Naive thymus-derived CD8-positive, alpha-beta T cell (primary cell): Measurements from ENCODE around the gene PDCD1. TPM values are rescaled to one million over a fixed set of nuclear protein-coding genes. Genes with fewer than 3 reads are reported as not detected.
"Not testable (repeated sequence)": the region's sequence is repeated elsewhere in the genome, so short reads cannot be mapped to it uniquely, and the experiment has no call there.

Source experiments
- ATAC-seq, 2 donors: fragments of 150-1000 bp; cut with Tn5 transposase in 1 of 2; sonication (Bioruptor Pico), chemical (Tn5 transposase) in 1 of 2; 1 replicate in 1 of 2; 2 replicates in 1 of 2; pipeline ENCODE4 v1.10.0; 2021; ENCODE audit warnings: mild to moderate bottlenecking in 2 of 2, moderate library complexity in 2 of 2
- POLR2A ChIA-PET: fragments of 350-600 bp; sonication (Branson Sonifier 250); formaldehyde crosslinking; loops from one replicate; lab custom pipeline; 2021; ENCODE audit warnings: antibody characterized with exemption; lab: Charles Lee
- DNase-seq, 10 donors: peaks; one replicate each; pipeline versions ENCODE4 v3.0.0 to v3.0.0-alpha.2; 2020 to 2022
- H3K27ac Mint-ChIP-seq, 10 donors: one replicate each; pipeline ENCODE4 v1.8.0; 2020 to 2022; ENCODE audit warnings: mild to moderate bottlenecking in 10 of 10, mixed read lengths in 10 of 10, moderate library complexity in 4 of 10, inconsistent platforms in 1 of 10
- H3K27me3 Mint-ChIP-seq, 5 donors: one replicate each; pipeline ENCODE4 v1.8.0; 2021 to 2022; ENCODE audit warnings: mixed read lengths in 5 of 5
- H3K36me3 Mint-ChIP-seq, 3 donors: one replicate each; pipeline ENCODE4 v1.8.0; 2020 to 2022; ENCODE audit warnings: mixed read lengths in 3 of 3, mild to moderate bottlenecking in 2 of 3, inconsistent platforms in 1 of 3
- H3K4me1 Mint-ChIP-seq, 4 donors: one replicate each; pipeline ENCODE4 v1.8.0; 2021 to 2022; ENCODE audit warnings: mixed read lengths in 4 of 4
- H3K4me3 Mint-ChIP-seq, 10 donors: one replicate each; pipeline ENCODE4 v1.8.0; 2020 to 2022; ENCODE audit warnings: mild to moderate bottlenecking in 10 of 10, mixed read lengths in 10 of 10, moderate library complexity in 6 of 10, inconsistent platforms in 1 of 10
- H3K9me3 Mint-ChIP-seq, 9 donors: one replicate each; pipeline ENCODE4 v1.8.0; 2020 to 2022; ENCODE audit warnings: mixed read lengths in 9 of 9, mild to moderate bottlenecking in 3 of 9, inconsistent platforms in 1 of 9, moderate library complexity in 1 of 9
- polyA plus RNA-seq, 3 donors: library from polyadenylated mRNA; unstranded; fragments of 300-500 nt; fragmentation: Illumina TruSeq; gene quantifications; one replicate each; pipeline ENCODE4 v1.2.3, GENCODE V29; 2021
- total RNA-seq, 8 experiments: library from RNA in 2 of 8; stranded (reverse) in 2 of 8; gene quantifications; one replicate each; pipeline ENCODE4 v1.2.3 and lab custom pipeline; 2021 to 2026

Gene PDCD1
- total RNA-seq: under 1 TPM; 0.23 to 0.47 TPM
- 1 to 10 TPM in 1 of 3 donors, under 1 TPM in 2; 0.15 to 6.0 (median 0.60) TPM for polyA plus RNA-seq
- 0.17 to 21.4 (median 0.62) reads per million in 6 experiments for total RNA-seq (lab: John Stamatoyannopoulos, UW)

DNA sequence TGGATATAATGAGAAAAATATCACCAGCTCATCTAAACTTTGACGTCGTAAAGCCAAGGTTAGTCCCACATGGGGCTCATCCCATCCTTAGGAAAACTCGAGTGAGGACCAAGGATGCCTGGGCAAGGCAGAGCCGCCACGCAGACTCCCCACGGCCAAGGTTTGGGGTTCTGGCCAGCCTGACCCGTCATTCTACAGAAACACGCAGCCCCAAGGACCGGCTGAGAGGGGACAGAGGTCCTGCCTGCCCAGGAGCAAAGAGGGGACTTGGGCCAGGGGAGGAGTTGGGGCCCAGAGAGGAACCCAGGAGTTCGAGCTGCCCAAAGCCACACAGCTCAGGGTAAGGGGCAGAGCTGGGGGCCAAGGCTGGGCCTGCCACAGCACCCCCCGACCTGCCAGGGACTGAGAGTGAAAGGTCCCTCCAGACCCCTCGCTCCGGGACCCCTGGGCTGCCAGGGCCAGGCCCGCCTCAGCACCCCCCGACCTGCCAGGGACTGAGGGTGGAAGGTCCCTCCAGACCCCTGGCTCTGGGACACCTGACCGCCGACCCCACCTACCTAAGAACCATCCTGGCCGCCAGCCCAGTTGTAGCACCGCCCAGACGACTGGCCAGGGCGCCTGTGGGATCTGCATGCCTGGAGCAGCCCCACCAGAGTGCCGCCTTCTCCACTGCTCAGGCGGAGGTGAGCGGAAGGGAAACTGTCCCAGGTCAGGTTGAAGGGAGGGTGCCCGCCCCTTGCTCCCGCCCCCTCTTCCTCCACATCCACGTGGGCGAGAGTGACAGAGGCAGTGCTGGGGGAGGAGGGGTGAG lies at the start of gene PDCD1:
Gene PDCD1 (minus strand): TSS at position 689 of the 811 bp plus-strand sequence. CDS start 56 bp downstream, at position 633.
- DNase-seq: peak in 2 of 10 donors; percentile 31 to 34
- Mint-ChIP-seq H3K4me3 (peak within 1 kb of the TSS; percentile 73 to 93 (median 88)), H3K27ac (peak within 1 kb of the TSS; percentile 76 to 97 (median 86)), H3K9me3 (no peaks in the 10 kb centered on the region), H3K4me1 (peaks cover 10 to 35% (median 27%) of the 10 kb centered on the region in 4 donors), H3K36me3 (no peaks in the 10 kb centered on the region), H3K27me3 (peaks cover 10 to 24% (median 18%) of the 10 kb centered on the region in 5 donors)
- POLR2A ChIA-PET: no interaction called here
- peak; percentile 59 to 74 for ATAC-seq

- POLR2A ChIA-PET, DNase-seq, H3K27ac Mint-ChIP-seq, H3K4me3 Mint-ChIP-seq, H3K27me3 Mint-ChIP-seq, H3K9me3 Mint-ChIP-seq, ATAC-seq: not testable (repeated sequence)
- peaks cover 13 to 36% (median 26%) of the 10 kb centered on the region in 3 donors for H3K36me3 Mint-ChIP-seq
- peaks cover 0 to 12% (median 4%) of the 10 kb centered on the region in 4 donors for H3K4me1 Mint-ChIP-seq
Observed at GRCh38 chr2:241907831-241908230, 49.1 kb upstream of the PDCD1 start.

DNA sequence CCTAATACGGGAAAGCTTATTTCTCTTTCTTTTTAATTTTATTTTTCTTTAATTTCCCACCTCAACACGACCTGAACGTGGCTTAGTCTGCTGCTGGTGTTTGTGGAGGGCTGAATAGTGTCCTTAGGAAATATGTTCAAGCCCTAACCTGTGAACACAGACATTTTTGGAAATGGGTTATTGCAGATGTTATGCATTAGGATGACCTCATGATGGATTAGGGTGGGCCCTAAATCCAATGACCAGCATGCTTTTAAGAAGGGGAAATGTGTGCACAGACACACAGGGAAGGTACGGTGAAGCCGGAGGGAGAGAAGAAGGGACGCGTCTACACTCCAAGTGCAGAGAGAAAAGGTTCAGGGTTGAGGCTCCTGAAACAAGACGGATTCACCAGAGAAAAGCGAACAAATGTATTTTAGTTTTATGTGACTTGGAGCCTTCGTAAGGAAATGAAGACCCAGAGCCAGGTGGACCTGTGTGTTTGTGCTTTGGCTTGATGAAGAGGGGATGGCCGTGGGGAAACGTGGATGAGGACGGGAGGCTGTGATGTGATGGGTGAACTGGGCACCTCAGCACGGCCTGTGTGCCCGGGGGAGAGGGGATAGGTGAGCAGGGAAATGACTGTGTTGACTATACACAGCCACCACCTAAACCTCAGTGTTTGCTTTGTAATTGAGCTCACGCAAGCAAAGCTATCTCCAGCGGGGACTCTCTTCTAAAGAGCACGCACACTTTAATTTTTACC lies 48.3 kb upstream of the PDCD1 start:
- ATAC-seq (no peak), DNase-seq (no peak)
- H3K9me3 Mint-ChIP-seq: peaks cover 0 to 3% (median under 1%) of the 10 kb centered on the region in 9 donors
- POLR2A ChIA-PET: no interaction called here
- H3K27ac Mint-ChIP-seq: peak overlapping the region in 3 of 10 donors; percentile 53 to 82 (median 81)
- H3K4me3 Mint-ChIP-seq: no peak overlapping the region
- H3K27me3 Mint-ChIP-seq: no peaks in the 10 kb centered on the region
- peaks cover 0 to 12% (median 4%) of the 10 kb centered on the region in 4 donors for H3K4me1 Mint-ChIP-seq
- peaks cover 10 to 32% (median 23%) of the 10 kb centered on the region in 3 donors for H3K36me3 Mint-ChIP-seq

- H3K4me3 Mint-ChIP-seq, H3K9me3 Mint-ChIP-seq, ATAC-seq, H3K27me3 Mint-ChIP-seq, POLR2A ChIA-PET, DNase-seq: not testable (repeated sequence)
- Mint-ChIP-seq H3K27ac (peak overlapping the region in 2 of 10 donors; percentile 1 to 53), H3K4me1 (peaks cover 0 to 12% (median 6%) of the 10 kb centered on the region in 4 donors), H3K36me3 (peaks cover 6 to 30% (median 17%) of the 10 kb centered on the region in 3 donors)
Observed at GRCh38 chr2:241906378-241906770, 47.7 kb upstream of the PDCD1 start.

- no peaks in the 10 kb centered on the region for H3K9me3 Mint-ChIP-seq
- H3K4me1 Mint-ChIP-seq: peaks cover 0 to 12% (median 5%) of the 10 kb centered on the region in 4 donors
- no peaks in the 10 kb centered on the region for H3K27me3 Mint-ChIP-seq
- peaks cover 4 to 29% (median 13%) of the 10 kb centered on the region in 3 donors for H3K36me3 Mint-ChIP-seq
- no peak overlapping the region for H3K27ac Mint-ChIP-seq
- H3K4me3 Mint-ChIP-seq: peak overlapping the region in 1 of 10 donors; percentile 8
- DNase-seq: no peak
- POLR2A ChIA-PET: no interaction called here
- no peak for ATAC-seq
Observed at GRCh38 chr2:241905716-241906377, 47.2 kb upstream of the PDCD1 start.

DNA sequence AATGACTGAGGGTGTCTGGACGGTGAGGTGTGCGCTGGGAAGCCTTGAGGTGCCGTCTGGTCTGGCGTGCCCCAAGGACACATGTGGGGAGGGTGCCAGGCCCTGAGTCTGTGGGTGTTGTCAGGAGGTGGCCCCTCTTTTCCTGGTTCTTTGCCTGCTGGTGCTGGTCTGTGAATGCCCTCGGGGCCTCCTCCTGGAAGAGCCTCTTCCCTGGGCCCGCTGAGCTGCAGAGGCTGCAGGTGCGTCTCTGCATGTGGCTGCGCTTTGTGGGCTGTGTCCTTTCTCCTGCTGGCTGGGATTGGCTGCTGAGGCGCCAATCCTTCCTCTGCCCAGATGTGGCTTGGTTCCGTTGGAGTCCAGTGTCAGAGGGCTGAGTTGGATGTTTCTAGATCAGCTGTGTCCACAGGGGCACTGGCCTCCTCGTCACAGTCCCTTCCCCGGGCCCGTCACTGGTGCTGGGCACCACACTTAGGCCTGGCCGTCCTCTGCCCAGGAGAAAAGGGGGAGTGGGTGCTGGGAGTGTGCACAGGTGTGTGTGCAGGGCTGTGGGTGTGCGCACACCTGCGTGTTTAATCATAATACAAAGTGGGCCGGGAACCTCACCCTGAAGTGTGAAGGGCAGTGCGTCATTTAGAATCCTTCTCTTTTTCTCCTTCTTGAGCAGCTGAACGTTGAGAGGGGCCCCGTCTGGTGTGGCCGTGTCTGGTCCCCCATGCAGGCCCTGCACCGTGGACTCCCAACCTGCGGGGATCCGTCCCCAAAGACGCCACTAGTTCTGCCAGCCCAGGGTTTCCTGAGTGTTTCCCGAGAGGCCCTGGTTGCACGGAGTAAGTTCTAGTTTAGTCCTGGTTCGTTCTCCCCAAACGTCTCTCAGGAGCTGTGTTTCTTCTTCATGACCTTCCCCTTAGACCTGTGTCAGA lies 46.4 kb upstream of the PDCD1 start:
- POLR2A ChIA-PET: no interaction called here

GRCh38 chr2:241904011-241904718 lies 45.5 kb upstream of the PDCD1 start:
- no peaks in the 10 kb centered on the region for H3K9me3 Mint-ChIP-seq
- DNase-seq (no peak), ATAC-seq (no peak)
- peaks cover 0 to 19% (median 6%) of the 10 kb centered on the region in 3 donors for H3K36me3 Mint-ChIP-seq
- H3K4me3 Mint-ChIP-seq: no peak overlapping the region
- peak overlapping the region in 1 of 10 donors; percentile 50 for H3K27ac Mint-ChIP-seq
- no peaks in the 10 kb centered on the region for H3K27me3 Mint-ChIP-seq
- H3K4me1 Mint-ChIP-seq: peaks cover 0 to 12% (median 4%) of the 10 kb centered on the region in 4 donors
- POLR2A ChIA-PET: no interaction called here

More for the DNA sequence above, 46.4 kb upstream of the PDCD1 start:
- Mint-ChIP-seq H3K4me1 (peaks cover 0 to 12% (median 4%) of the 10 kb centered on the region in 4 donors), H3K4me3 (no peak overlapping the region), H3K36me3 (peaks cover 0 to 24% (median 10%) of the 10 kb centered on the region in 3 donors), H3K27me3 (no peaks in the 10 kb centered on the region), H3K27ac (no peak overlapping the region), H3K9me3 (no peaks in the 10 kb centered on the region)
- ATAC-seq (no peak), DNase-seq (no peak)

GRCh38 chr2:241903121-241904010 lies 44.7 kb upstream of the PDCD1 start:
- ATAC-seq (no peak), DNase-seq (no peak)
- Mint-ChIP-seq H3K4me3 (peak overlapping the region in 1 of 10 donors; percentile 19), H3K9me3 (no peaks in the 10 kb centered on the region), H3K27ac (no peak overlapping the region), H3K27me3 (no peaks in the 10 kb centered on the region), H3K4me1 (peaks cover 0 to 12% (median 4%) of the 10 kb centered on the region in 4 donors), H3K36me3 (peaks cover 0 to 17% (median 3%) of the 10 kb centered on the region in 3 donors)
- POLR2A ChIA-PET: no interaction called here

- Mint-ChIP-seq H3K4me3 (peak overlapping the region in 1 of 10 donors; percentile 26), H3K9me3 (no peaks in the 10 kb centered on the region), H3K36me3 (peaks cover 0 to 14% (median 3%) of the 10 kb centered on the region in 3 donors), H3K27ac (no peak overlapping the region), H3K4me1 (peaks cover 2 to 12% (median 4%) of the 10 kb centered on the region in 4 donors), H3K27me3 (no peaks in the 10 kb centered on the region)
- DNase-seq: no peak
- peak in 1 of 2 donors; percentile 61 for ATAC-seq
- POLR2A ChIA-PET: no interaction called here
Observed at GRCh38 chr2:241902357-241902991, 43.8 kb upstream of the PDCD1 start.
